GM15510 (cell line): ENCODE measurements around the gene ZNF804A.

Source experiments
- POLR2A ChIP-seq: IDR thresholded peaks from 3 replicates; pipeline ENCODE4 v1.6.1; 2011; ENCODE audit warnings: borderline replicate concordance; ENCODE audit not compliant: insufficient read length; ENCODE audit errors: extremely low read depth

ZNF804A gene

DNA sequence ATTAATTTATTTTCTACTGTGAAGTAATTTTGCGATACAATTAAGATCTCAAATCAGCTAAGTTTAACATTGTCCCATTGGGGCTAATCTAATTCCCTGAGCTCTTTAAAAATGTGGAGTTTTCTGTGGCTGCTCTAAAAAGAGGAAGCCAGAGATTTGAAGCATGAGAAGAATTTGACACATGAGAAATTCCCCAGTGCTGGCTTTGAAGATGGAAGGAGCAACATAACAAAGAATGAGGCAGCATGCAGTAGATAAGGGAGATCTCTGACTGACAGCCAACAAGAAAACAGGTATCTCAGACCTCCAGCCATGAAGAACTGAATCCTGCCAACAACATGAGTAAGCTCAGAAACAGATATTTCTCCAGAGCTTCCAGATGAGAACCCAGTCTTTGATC, 308.4 kb downstream of the ZNF804A start:
- no peak for TF ChIP-seq POLR2A

- TF ChIP-seq POLR2A, result no peak
These were observed 310.6 kb downstream of the ZNF804A start for GRCh38 chr2:184908966-184909365.

- TF ChIP-seq POLR2A, result no peak
These were observed 322.2 kb downstream of the ZNF804A start for GRCh38 chr2:184920451-184920965.

GRCh38 chr2:184921676-184922075, 323.3 kb downstream of the ZNF804A start:
- no peak for TF ChIP-seq POLR2A

- no peak for TF ChIP-seq POLR2A
These were observed 325.4 kb downstream of the ZNF804A start for GRCh38 chr2:184923751-184924150.

- no peak for TF ChIP-seq POLR2A
These were observed 328.7 kb downstream of the ZNF804A start for GRCh38 chr2:184927040-184927439.

DNA sequence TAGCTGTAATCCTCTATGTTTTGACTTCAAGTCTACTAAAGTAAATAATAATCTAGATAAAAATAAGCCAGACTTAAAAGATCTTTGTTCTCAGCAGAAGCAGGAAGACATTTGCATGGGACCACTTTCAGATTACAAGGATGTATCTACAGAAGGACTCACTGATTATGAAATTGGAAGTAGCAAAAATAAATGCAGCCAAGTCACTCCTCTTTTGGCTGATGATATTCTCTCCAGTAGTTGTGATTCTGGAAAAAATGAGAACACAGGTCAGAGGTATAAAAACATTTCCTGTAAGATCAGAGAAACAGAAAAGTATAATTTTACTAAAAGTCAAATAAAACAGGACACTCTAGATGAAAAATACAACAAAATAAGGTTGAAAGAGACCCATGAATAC, 338.4 kb downstream of the ZNF804A start:
- no peak for TF ChIP-seq POLR2A

DNA sequence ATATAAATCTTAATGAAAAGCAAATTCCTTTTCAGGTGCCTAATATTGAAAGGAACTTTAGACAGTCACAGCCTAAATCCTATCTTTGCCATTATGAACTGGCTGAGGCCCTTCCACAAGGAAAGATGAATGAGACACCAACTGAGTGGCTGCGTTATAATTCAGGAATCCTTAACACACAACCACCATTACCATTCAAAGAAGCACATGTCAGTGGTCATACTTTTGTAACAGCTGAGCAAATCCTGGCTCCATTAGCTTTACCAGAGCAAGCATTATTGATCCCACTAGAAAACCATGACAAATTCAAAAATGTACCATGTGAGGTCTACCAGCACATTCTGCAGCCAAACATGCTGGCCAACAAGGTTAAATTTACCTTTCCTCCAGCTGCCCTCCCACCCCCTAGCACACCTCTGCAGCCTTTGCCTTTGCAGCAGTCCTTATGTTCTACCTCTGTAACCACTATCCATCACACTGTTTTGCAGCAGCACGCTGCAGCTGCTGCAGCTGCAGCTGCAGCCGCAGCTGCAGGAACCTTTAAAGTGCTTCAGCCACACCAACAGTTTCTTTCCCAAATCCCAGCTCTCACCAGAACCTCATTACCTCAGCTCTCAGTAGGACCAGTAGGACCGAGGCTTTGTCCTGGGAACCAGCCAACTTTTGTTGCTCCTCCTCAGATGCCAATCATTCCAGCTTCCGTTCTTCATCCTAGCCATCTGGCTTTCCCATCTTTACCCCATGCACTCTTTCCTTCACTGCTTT, 340.1 kb downstream of the ZNF804A start:
- TF ChIP-seq POLR2A, result no peak

DNA sequence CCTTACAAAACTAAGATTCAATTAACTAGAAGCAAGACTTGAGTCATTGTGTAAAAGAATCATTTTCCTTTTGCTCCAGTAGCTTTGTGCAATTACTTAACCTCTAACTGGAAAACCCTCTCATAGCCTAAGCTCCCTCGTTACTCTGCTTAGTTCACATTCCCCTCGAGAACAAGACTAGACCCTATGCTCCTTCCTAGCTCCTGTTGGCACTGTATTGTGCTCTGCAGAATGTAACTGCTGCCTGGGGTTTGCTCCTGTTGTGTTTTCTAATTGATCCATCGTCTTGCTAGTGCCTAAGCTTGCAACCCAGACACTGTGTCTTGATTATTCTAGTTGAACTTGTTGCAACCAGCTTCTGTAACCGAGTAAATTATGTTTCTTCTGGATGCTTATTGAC, 347.0 kb downstream of the ZNF804A start:
- no peak for TF ChIP-seq POLR2A

DNA sequence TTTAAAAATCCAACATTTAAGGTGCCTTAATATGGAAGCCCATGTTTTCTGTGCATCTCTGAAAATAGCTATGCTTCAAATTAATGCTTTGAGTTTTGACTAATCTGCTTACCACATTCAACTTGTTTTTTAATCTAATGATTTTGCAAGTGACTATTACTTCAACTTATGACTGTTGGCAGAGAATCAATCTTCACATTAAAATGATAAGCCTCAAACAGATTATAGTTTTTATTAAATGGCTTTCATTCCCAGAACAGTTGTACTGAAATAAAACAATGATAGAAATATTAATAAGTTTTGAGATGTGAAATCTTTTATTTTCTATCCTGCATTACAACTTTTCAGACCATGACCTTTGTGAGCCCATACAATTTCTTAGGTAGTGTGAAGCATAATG, 347.5 kb downstream of the ZNF804A start:
- TF ChIP-seq POLR2A, result no peak

- no peak for TF ChIP-seq POLR2A
These were observed 358.5 kb downstream of the ZNF804A start for GRCh38 chr2:184956856-184957255.

GRCh38 chr2:184971546-184972068, 373.3 kb downstream of the ZNF804A start:
- no peak for TF ChIP-seq POLR2A
